GM19240 (cell line): Measurements from ENCODE around the gene SCTR.

ENCODE experiments used
- DNase-seq: peaks from one replicate; pipeline ENCODE4 v3.0.0; 2011; ENCODE audit warnings: low spot score; ENCODE audit not compliant: insufficient read length

SCTR gene

GRCh38 chr2:119475225-119475856 lies 48.9 kb downstream of the SCTR start:
- DNase-seq, result no peak

- DNase-seq, result no peak
Observed at GRCh38 chr2:119474371-119475224, 49.7 kb downstream of the SCTR start.

- DNase-seq, result no peak
Observed at GRCh38 chr2:119473621-119474370, 50.5 kb downstream of the SCTR start.

- DNase-seq, result no peak
Observed at GRCh38 chr2:119472749-119473148, 51.5 kb downstream of the SCTR start.

GRCh38 chr2:119469661-119470297 lies 54.5 kb downstream of the SCTR start:
- no peak for DNase-seq

GRCh38 chr2:119469131-119469530 lies 55.2 kb downstream of the SCTR start:
- DNase-seq, result no peak

GRCh38 chr2:119468154-119468955 lies 55.9 kb downstream of the SCTR start:
- DNase-seq, result no peak

- no peak for DNase-seq
Observed at GRCh38 chr2:119466373-119466772, 57.9 kb downstream of the SCTR start.

- DNase-seq, result no peak
Observed at GRCh38 chr2:119465687-119466086, 58.6 kb downstream of the SCTR start.

GRCh38 chr2:119464981-119465380 lies 59.3 kb downstream of the SCTR start:
- no peak for DNase-seq

- DNase-seq, result no peak
Observed at GRCh38 chr2:119463990-119464389, 60.3 kb downstream of the SCTR start.

- no peak for DNase-seq
Observed at GRCh38 chr2:119463136-119463535, 61.1 kb downstream of the SCTR start.

GRCh38 chr2:119462574-119462973 lies 61.7 kb downstream of the SCTR start:
- no peak for DNase-seq

- no peak for DNase-seq
Observed at GRCh38 chr2:119461811-119462210, 62.5 kb downstream of the SCTR start.

- DNase-seq, result no peak
Observed at GRCh38 chr2:119460076-119460475, 64.2 kb downstream of the SCTR start.

- DNase-seq, result no peak
Observed at GRCh38 chr2:119455066-119455718, 69.1 kb downstream of the SCTR start.

GRCh38 chr2:119453972-119454593 lies 70.2 kb downstream of the SCTR start:
- DNase-seq, result no peak

- no peak for DNase-seq
Observed at GRCh38 chr2:119451336-119452050, 72.8 kb downstream of the SCTR start.

GRCh38 chr2:119449521-119449920 lies 74.8 kb downstream of the SCTR start:
- DNase-seq, result no peak
